OCI-LY7 (cell line): ENCODE measurements around the gene NR1H2.

Experiments used
- CTCF ChIP-seq: fragments of 200-600 bp; sonication (generic); conservative IDR thresholded peaks from 2 replicates; pipeline ENCODE4 v1.5.1; 2014; ENCODE audit warnings: mild to moderate bottlenecking, antibody characterized with exemption, low read length, moderate library complexity, mixed read lengths
- EZH2phosphoT487 ChIP-seq: fragments of 200-600 bp; sonication (generic); IDR thresholded peaks from 2 replicates; pipeline ENCODE4 v1.6.1; 2018; ENCODE audit warnings: low read depth, borderline replicate concordance, mild to moderate bottlenecking, mixed run types, antibody characterized with exemption, low read length, moderate library complexity, mixed read lengths

DNA sequence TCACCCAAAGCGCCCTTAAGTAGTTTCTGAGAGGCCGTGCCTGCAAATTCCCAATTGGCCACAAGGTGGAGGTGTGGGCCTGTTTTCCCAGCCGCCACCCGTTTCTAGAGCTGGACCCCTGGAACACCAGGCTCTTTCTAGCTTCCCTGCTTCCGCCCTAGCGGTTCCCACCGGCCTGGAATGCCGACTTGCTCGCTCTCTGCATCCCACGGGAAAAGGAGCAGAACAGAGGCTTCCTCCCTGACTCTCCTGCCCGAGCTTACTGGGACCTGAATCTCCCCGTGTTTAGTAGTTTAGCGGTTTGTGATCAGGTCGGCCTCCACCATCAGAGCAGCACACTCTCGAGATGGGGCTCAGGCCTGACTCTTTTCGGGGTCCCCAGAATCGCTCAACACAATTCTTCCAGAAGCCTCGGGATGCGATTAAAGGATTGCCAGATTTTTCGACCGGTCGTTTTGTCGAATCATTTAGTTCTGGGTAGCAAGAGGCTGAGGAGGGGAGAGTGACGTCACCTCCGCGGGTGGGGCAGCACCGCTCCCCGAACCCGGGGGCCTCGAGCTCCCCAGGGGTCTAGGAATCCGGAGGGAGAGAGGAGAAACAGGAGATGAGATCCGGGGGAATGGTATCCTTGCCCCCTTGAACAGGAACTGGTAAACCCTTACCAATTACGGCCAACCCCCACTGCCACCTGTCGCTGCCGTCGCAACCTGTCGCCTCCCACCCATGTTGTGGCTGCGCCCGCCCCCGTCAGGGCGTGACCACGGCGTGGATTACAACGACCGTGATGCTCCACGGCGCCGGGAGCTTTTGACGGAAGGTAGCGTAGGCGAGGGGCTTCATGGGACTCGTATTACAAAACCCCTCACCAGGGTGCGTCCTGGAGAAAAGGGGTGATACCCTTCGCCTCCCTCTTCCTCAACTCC, 18.8 kb upstream of the NR1H2 start:
- TF ChIP-seq CTCF (peak; percentile 94), EZH2phosphoT487 (no peak)
